Retina (tissue), 1 donor: ENCODE measurements around the gene GPR137.

Experiments used
- DNase-seq: peaks from one replicate; pipeline ENCODE4 v3.0.0-alpha.2; 2016

Gene GPR137

DNA sequence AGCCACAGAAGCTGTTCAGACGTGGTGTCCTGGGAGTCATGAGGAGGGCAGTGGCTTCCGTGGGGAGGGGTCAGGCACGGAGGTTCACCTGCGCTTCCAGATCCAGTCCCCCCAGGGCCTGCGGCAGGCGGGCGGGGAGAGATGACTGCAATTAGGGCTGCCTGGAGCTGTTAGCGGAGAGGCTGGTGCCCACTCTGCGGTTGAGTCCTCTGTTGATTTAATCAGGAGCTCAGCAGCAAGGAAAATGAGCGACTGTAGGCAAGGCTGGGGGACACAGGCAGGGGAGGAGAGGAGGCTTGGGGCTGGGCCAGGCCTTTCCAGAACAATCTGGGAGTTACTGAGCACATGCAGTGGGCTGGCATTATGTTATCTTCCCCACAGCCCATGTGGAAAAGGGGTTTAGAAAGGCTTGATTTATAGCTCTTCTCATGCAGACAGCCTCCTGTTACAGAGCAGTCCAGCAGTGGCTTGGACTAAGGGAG is 21.2 kb upstream of the GPR137 start:
- DNase-seq, result peak; percentile 52

DNA sequence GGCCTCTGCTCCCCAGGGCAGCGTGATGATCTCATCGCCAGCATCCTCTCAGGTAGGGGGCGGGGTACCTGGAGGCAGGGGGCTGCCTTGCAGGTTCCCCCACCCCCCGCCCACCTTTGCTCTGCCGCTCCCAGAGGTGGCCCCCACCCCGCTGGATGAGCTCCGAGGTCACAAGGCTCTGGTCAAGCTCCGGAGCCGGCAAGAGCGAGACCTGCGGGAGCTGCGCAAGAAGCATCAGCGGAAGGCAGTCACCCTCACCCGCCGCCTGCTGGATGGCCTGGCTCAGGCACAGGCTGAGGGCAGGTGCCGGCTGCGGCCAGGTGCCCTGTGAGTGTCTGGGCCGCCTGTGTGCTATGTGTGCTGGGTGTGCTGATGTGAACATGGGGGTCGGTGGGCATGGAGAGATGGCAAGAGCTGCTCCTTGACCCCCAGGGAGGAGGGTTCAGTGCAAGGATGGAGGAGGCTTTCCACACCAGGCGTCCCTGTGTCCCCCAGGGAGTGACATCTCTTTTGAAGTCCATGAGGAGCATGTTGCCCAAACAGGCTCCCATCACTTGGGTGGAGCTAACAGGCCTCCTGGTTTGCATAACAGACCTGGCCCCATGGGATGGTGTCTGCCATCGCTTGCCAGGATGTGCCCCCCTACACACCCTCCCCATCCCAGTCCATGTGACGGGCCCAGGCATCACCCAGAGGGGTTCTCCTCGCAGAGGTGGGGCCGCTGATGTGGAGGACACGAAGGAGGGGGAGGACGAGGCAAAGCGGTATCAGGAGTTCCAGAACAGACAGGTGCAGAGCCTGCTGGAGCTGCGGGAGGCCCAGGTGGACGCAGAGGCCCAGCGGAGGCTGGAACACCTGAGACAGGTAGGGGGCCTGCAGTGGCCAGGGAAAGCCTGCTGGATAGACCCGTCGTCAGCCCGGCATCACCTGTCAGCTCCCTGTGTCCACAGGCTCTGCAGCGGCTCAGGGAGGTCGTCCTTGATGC is 20.2 kb upstream of the GPR137 start:
- DNase-seq, result no peak

DNA sequence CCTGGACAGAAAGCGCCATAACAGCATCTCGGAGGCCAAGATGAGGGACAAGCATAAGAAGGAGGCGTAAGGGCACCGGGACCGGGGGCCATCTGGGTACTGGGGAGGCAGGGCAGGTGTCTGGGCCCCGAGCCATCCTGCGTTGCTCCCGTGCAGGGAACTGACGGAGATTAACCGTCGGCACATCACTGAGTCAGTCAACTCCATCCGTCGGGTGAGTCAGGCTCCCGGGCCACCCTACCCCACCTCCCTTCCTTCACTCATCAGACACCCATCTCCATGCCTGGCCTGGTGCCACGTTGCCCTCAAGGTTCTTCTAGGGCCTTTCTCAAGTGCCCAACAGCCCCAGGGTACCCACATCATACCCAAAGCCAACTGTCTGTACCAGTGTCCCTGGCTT is 19.3 kb upstream of the GPR137 start:
- no peak for DNase-seq

DNA sequence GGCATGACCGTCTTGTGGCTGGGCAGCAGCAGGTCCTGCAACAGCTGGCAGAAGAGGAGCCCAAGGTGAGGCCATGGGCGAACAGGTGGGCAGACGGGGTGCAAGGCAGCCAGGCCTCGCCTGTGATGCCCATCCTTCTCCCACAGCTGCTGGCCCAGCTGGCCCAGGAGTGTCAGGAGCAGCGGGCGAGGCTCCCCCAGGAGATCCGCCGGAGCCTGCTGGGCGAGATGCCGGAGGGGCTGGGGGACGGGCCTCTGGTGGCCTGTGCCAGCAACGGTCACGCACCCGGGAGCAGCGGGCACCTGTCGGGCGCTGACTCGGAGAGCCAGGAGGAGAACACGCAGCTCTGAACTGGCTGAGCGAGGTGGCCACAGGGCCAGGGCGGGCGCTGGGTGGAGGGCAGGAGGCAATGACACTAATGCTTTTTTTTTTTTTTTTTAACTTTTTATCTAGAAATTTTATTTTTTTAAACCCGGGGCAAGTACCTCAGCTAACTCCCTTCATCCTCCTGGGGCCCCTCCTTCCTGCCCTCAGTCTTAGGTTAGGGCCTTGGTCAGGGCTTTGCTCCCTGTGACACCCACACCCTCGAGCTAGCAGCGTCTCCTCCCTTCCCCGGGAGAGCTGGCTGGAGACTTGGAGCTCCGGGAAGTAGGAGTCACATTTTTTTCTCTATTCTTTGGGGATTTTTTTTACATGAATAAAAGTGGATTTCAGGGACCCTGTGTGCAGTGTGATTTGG is 18.3 kb upstream of the GPR137 start:
- no peak for DNase-seq

DNA sequence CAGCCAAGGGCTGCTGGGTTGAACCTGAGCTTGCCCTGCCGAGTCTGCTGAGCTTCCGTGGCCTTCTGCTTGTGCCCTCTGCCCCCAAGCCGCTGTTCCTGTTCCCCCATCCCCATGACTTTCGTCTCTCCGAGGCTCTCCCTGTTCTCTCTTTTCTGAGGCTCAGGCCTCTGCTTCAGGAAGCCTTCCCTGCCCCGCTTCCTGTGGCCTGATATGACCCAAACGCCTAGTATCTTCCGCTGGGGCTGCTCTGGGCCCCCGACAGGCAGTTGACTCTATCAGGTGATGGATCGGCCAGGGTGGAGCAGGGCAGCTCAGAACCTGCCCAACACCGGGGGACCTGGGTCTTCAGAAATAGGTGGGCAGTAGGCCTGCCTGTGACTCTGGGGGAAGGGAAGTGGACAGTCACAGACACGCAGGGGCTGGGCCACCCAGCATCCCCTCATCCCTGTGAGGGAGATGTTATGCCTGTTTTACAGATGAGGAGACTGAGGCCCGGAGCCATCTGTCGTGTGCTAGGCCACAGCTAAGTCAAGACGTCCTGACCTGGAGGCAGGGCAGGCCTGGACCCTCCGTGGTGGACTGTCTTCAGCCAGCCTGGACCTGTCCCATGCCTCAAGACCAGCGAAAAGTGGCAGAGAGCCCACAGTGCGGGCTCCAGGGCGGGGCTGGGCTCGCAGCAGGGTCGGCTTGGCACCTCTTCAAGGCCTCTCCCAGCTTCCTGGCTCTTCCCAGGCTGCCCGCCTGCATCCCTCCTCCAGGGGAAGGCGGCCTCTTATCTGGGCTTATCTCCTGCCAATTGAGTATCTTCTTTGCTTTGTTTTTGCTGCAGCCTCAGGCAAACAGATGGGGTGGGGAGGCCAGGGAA is 17.4 kb upstream of the GPR137 start:
- DNase-seq, result no peak

DNA sequence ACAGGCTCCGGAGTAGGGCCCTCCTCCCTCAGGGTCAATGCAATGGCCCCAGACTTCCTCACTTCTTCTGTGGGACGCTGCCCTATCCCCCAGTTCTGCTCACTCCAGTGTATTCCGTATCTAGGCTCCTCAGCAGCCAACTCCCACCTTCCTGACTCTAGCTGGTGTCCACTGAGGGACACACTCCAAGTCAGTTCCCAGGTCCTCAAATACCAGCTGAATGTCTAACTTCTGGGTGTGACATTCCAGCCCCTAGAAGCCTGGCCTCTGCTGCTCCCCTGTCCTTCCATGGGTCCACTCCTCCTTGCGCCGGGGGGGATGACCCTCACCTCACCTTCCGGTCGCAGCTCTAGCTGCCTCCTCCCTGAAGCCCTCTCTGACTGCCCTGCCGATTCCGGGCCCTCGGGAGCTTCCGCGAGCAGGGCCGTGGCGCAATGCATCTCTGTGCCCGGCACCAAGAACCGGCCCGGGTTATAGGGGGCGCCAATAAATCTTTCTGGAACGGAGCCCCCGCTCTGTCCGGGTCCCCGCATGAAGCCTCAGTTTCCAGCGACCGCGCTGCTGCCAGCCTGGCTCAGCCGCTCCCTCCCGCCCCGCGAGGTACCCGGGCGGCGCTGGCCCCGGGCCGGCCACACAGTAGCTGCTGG is 16.6 kb upstream of the GPR137 start:
- DNase-seq, result no peak

DNA sequence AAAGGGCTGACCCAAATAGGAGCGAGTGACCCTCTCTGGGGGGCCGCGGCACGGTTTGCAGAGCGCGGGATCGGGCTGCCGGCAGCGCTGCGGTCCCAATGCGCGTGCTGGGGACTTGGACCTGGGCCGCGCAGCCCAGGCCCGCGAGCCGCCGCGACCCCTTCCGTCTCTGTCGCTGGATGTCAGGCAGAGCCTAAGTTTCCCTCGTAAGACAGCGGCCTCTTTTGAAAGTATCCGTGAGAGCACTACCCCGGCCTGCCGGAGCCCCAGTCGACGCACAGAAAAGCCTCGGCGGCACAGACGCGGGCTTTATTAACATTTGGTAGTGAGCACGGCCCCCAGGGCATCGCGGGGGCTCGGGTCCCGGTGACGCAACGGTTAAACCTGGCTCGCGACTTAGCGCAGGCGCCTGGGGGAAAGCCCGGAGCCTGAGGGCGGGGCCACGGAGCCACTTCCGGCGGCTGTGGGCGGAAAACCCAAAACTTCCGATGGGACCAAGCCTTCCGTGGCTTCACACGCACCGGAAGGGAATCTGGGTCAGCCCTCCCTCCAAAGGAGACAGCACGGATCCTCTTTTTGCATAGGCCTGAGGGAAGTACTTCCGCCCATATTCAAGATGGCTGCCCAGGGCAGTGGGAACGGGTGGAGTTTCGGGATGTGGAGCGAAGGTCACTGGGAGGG is 16.0 kb upstream of the GPR137 start:
- DNase-seq, result peak; percentile 99

DNA sequence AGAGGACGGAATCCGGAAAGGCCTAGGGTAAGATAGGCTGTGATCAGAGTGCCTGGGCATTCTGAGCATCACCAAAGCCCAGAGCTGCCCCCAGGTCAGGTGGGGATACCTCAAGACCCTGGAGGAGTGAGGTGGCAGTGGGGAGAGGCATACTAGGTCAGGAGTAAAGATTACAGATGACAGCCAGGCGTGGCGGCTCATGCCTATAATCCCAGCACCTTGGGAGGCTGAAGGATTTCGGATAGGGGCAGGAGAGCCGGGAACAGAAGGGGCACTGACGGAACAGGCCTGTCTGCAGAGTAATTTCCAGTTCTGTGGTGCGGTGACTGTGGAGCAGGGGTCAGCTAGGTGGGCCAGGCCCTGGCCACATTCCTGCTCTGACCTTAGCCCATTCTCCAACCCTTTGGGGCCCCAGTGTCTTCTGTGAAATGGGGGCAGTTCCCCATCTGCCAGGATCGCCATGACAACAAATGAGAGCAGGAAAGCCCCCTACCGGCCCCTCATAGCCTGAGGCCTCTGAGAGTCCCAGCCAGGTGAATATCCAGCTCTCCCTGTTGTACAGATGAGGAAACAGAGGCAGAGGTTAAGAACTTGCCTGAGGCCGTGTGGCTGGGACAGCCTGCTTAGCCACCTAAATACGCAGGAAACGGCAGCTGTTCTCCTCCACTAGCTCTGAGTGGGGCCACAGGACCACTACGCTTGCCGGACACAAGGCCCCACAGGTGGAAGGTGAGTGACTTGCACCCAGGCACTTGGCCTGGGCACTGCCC is 10.4 kb upstream of the GPR137 start:
- DNase-seq, result no peak

DNA sequence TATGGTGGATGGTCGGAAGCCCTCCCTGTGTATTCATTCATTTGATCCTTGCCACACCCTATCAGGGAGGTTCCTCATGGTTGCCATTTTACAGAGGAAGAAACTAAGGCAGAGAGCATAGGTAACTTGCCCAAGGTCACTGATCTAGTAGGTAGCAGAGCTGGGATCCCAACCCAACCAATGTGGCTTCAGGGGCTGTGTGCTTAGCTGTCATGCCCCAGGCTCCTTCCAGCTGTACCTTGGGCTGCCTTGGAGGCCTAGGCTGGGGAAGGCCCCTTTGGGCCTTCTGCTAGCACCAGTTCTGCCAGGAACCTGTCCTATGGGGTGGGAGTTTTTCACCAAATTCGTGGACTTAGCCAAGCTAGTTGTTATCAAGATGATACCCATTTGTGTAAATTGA is 9.8 kb upstream of the GPR137 start:
- DNase-seq, result no peak

DNA sequence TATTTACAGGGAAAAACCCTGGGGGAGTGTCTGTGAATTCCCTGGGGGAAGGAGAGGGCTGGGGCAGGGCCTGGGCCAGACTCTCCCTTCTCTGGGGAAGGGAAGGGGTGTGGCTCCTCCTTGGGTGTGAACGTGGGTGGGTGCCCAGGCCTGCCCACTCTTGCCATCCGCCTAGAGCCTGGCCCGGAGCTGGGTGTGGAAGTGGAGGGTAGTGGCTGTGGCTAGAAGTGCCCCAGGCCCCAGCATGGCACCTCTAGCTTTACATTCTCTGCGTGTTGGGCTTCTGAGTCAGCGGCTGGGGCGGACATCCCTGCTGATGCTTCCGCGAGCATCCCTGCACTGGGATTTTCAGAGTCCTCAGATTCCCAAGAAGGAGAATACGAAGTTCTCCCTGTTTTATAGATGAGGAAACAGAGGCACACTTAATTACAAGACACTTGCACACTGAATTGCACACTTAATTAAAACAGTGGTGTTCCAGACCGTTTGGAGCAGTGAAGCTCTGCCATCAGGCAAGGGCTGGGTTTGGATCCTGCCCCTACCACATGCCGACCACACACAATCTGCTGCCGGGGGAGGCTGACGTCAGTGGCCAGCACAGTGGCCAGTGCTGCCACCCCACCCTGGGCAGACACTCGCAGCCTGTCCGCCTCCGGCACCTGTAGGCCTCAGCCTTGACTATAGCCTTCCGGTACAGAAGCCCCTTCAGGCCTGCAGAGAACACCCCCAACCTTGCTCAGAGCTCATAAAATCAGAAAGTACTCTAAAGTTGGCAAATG is 8.8 kb upstream of the GPR137 start:
- no peak for DNase-seq

DNA sequence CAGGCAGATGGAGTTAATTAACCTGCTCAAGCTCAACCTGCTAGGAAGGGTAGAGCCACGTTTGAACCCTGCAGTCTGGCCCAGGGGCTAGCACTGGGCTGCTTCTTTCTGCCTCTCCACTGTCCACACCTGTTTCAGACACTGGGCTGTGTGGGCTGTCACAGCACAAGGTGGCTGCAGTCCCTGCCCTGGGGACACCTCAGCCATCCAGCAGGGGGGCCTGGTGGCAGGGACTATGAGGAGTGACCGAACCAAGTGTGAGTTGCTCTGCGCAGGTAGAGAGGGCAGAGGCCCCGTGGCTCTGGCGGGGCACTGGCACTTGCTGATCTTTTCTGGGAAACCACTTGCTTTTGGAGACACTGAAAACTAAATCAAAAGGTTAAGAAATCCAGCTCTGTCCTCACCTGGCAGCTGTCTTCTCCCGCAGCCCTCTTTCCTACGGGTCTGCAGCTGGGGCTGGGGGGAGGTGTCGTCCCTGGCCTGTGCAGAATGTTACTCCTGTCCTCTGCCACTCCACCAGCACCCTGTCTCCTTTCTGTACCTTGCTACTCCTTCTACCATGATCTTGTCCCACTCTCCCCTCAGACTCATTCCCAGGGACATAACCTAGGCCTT is 7.0 kb upstream of the GPR137 start:
- DNase-seq, result no peak

DNA sequence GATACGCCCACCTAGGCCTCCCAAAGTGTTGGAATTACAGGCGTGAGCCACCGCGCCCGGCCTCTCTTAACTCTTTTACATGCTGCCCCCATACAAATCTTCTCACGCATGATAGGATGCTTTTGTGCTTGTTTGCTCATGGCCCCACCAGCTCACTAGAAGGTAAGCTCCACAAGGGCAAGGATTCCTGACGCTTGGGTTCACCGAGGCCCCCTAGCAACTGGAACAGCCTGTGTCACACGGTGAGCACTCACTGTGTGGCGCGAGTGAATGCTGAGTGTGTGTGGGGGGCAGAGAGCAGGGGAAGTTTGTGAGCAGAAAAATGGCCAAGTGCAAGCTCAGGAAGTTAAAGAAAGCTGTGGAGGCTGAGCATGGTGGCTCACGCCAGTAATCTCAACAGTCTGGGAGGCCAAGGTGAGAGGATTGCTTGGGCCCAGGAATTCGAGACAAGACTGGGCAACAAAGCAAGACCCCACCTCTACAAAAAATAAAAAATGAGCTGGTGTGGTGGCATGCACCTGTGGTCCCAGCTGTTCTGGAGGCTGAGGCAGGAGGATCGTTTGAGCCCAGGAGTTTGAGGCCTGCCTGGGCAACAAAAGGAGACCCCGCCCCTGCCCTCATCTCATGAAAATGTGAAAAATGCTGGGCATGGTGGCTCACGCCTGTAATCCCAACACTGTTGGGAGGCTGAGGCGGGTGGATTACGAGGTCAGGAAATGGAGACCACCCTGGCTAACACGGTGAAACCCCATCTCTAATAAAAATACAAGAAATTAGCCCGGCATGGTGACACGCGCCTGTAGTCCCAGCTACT is 3.5 kb upstream of the GPR137 start:
- DNase-seq, result no peak

DNA sequence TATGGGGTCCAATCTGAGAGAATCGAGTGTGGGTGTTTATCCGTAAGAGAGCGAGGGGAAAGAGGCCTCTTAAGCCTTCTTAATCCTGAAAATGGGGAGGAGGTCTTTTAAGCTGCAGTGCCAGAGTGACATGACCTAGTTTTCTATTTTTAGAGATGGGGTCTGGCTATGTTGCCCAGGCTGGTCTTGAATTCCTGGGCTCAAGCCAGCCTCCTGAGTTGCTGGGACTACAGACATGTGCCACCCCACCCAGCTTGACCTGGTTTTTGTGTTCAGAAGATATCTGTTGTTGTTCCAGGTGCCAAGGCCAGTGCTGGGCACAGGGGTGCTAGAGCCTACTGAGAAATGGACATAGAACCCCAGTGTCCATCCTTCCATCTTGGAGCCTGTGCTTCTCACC is 2.6 kb upstream of the GPR137 start:
- DNase-seq, result no peak

DNA sequence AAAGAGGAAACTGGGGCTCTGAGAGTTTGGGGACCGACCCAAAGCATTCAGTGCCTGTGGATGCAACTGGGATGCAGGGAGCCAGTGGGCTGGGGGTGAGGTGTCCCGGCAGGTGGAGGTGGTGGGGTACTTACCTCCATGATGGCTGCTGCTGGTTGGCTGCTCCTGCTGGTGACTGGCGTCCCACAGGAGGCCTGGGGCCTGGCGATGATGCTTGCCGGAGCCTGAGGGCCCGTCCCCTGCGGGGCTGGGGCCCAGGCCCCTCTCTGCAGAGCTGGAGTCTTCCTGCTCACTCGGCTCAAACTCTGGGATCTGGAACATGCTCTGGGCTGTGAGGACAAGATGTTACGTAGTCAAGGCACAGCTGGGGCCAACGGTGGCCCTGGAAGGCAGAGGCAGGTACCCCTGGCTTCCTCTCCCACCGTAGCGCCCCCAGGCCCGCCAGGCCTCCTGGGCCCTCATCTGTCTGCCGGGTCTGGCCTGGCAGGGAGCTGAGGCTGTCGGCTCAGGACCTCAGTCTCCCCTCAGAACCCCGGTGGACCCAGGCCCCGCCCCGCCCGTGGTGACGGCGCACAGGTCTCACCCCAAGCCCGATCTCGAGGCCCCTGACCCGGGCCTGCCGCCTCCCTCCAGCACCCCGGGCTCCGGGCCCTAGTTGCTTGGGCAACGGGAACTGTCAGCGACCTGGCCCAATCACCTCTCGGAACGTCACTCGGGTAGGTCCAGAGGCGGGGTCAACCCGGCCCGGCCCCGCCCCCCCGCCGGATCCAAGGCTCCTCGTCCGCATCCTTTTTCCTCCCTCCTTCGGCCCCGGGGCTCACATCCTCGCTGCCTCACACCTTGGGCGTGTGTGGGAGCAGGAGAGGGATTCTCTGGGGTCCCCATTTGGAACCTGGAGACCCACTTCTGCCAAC is 1.3 kb upstream of the GPR137 start, which contains the start of gene BAD:
TSS of gene BAD (minus strand) at position 618 of the 914 bp plus-strand sequence. CDS start at position 321, 297 bp downstream.
- peak; percentile 97 for DNase-seq

DNA sequence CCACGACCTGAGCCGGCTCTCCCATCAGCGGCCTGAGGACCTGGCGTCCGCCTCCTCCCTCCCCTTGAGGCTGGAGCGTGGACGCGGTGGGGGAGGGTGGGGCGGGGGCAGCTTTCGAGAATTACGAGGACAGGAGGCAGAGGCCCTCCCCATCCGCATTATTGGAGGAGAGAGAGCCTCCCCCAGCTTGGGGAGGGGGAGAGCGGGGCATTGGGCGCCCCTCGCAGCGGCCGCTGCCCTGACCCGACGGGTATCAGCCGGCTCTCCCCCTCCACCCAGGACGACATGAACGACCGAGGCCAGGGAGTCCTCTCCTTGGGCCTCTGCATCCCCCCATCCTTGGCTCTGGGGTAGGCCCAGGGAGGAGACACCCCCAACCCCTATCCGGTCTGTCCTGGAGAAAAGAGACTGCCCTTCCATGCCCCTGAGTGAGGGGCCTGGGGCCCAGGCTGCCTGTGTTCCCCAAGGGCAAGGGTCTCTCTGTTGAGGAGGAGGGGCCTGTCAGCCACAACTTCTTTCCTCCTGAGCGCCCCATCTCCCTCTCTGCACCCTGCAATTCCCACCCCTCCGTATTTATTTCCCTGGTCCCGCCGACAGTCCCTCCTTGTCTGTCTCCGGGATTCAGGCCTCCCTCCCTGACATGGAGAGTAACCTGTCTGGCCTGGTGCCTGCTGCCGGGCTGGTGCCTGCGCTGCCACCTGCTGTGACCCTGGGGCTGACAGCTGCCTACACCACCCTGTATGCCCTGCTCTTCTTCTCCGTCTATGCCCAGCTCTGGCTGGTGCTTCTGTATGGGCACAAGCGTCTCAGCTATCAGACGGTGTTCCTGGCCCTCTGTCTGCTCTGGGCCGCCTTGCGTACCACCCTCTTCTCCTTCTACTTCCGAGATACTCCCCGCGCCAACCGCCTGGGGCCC is 495 bp downstream of the GPR137 start:
- DNase-seq, result no peak

DNA sequence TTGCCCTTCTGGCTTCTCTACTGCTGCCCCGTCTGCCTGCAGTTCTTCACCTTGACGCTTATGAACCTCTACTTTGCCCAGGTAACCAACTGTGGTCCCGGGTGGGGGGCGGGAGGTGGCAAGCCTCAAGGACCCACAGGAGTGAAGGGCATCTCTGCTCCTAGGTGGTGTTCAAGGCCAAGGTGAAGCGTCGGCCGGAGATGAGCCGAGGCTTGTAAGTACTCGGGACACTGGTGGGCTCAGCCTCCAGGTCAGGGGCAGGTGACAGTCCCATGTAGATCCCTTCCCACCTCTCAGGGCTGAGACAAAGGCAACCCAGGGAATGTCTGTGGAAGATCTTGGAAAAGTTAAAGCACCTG is 1.1 kb downstream of the GPR137 start:
- no peak for DNase-seq
